Calu3 (cell line): ENCODE data around the gene IGF2BP1. TPM values are rescaled to one million over a fixed set of nuclear protein-coding genes. Genes with fewer than 3 reads are reported as not detected.

Experiments
- BruUV-seq: library from RNA; stranded (reverse); fragments of 400-500 nt; replicated peaks from 2 replicates; lab custom pipeline; 2021; lab: Mats Ljungman, UMichigan
- CTCF ChIA-PET: fragments of 300-600 bp; sonication (Branson Sonifier 250); formaldehyde crosslinking; loops from one replicate; lab custom pipeline; 2022; ENCODE audit warnings: antibody characterized with exemption; lab: Charles Lee
- DNase-seq: peaks from one replicate; pipeline ENCODE4 v3.0.0; 2022
- H3K27ac Mint-ChIP-seq: one replicate; pipeline ENCODE4 v1.8.0; 2022; ENCODE audit warnings: mixed read lengths; ENCODE audit not compliant: unreplicated experiment
- H3K27me3 Mint-ChIP-seq: one replicate; pipeline ENCODE4 v1.8.0; 2022; ENCODE audit warnings: mixed read lengths; ENCODE audit not compliant: unreplicated experiment
- H3K36me3 Mint-ChIP-seq: one replicate; pipeline ENCODE4 v1.8.0; 2022; ENCODE audit warnings: mild to moderate bottlenecking, moderate library complexity, mixed read lengths; ENCODE audit not compliant: insufficient read depth, unreplicated experiment
- H3K4me1 Mint-ChIP-seq: one replicate; pipeline ENCODE4 v1.8.0; 2022; ENCODE audit warnings: mild to moderate bottlenecking, low read depth, mixed read lengths; ENCODE audit not compliant: unreplicated experiment
- H3K4me3 Mint-ChIP-seq: one replicate; pipeline ENCODE4 v1.8.0; 2022; ENCODE audit warnings: mild to moderate bottlenecking, low read depth, moderate library complexity, mixed read lengths; ENCODE audit not compliant: unreplicated experiment
- H3K9me3 Mint-ChIP-seq: one replicate; pipeline ENCODE4 v1.8.0; 2022; ENCODE audit warnings: low read depth, mixed read lengths; ENCODE audit not compliant: unreplicated experiment
- CTCF ChIP-seq: fragments of 200-600 bp; IDR thresholded peaks from one replicate; pipeline ENCODE4 v1.8.0; 2022; ENCODE audit warnings: antibody characterized with exemption; ENCODE audit not compliant: unreplicated experiment
- intact Hi-C: fragments of 100-400 bp; cut with micrococcal nuclease; formaldehyde crosslinking; loops from one replicate; pipeline ENCODE4 v1.10.0; 2022; ENCODE audit not compliant: unreplicated experiment
- total RNA-seq: library from RNA; stranded (reverse); gene quantifications from 2 replicates; pipeline ENCODE4 v1.2.3, GENCODE V29; 2022

The IGF2BP1 gene
- total RNA-seq, 1 experiment from 2014 or later: 17.6 TPM

- H3K4me1 Mint-ChIP-seq: peaks cover 8% of the 10 kb centered on the region
- CTCF ChIA-PET: no interaction called here
- BruUV-seq: no TSS peak
Observed at GRCh38 chr17:49085565-49086315, 88.6 kb downstream of the IGF2BP1 start.

GRCh38 chr17:49086316-49086605 is 89.1 kb downstream of the IGF2BP1 start:
- intact Hi-C loops: no loop called here
- H3K27ac Mint-ChIP-seq: no peak overlapping the region
- H3K36me3 Mint-ChIP-seq: no peaks in the 10 kb centered on the region
- peaks cover 8% of the 10 kb centered on the region for H3K4me1 Mint-ChIP-seq
- no peak overlapping the region for H3K4me3 Mint-ChIP-seq
- no peak for TF ChIP-seq CTCF
- H3K9me3 Mint-ChIP-seq: peaks cover 13% of the 10 kb centered on the region
- no peak for DNase-seq
- peaks cover 24% of the 10 kb centered on the region for H3K27me3 Mint-ChIP-seq
- CTCF ChIA-PET: no interaction called here
- BruUV-seq: no TSS peak

More at GRCh38 chr17:49085565-49086315, 88.6 kb downstream of the IGF2BP1 start:
- no peak overlapping the region for H3K27ac Mint-ChIP-seq
- no peak overlapping the region for H3K4me3 Mint-ChIP-seq
- DNase-seq: no peak
- peaks cover 8% of the 10 kb centered on the region for H3K9me3 Mint-ChIP-seq
- H3K27me3 Mint-ChIP-seq: peaks cover 24% of the 10 kb centered on the region
- intact Hi-C loops: no loop called here
- TF ChIP-seq CTCF: no peak
- no peaks in the 10 kb centered on the region for H3K36me3 Mint-ChIP-seq

- no peak overlapping the region for H3K4me3 Mint-ChIP-seq
- CTCF ChIA-PET: no interaction called here
- no peak overlapping the region for H3K27ac Mint-ChIP-seq
- no TSS peak for BruUV-seq
- no peak for DNase-seq
- TF ChIP-seq CTCF: no peak
- no peaks in the 10 kb centered on the region for H3K36me3 Mint-ChIP-seq
- intact Hi-C loops: no loop called here
- H3K9me3 Mint-ChIP-seq: peaks cover 13% of the 10 kb centered on the region
- H3K27me3 Mint-ChIP-seq: peaks cover 24% of the 10 kb centered on the region
- H3K4me1 Mint-ChIP-seq: peaks cover 8% of the 10 kb centered on the region
Observed at GRCh38 chr17:49086649-49087048, 89.5 kb downstream of the IGF2BP1 start.

GRCh38 chr17:49089094-49089493 is 91.9 kb downstream of the IGF2BP1 start:
- CTCF ChIA-PET: interaction anchor here (0.9 kb wide), 1 partner anchor 20 kb away, joined by 4 read pairs; no protein-coding TSS in a partner anchor
- TF ChIP-seq CTCF: no peak
- no TSS peak for BruUV-seq

More at GRCh38 chr17:49089094-49089493, 91.9 kb downstream of the IGF2BP1 start:
- Mint-ChIP-seq H3K36me3 (no peaks in the 10 kb centered on the region), H3K4me1 (peaks cover 8% of the 10 kb centered on the region), H3K27ac (no peak overlapping the region), H3K9me3 (peaks cover 15% of the 10 kb centered on the region), H3K4me3 (no peak overlapping the region), H3K27me3 (peaks cover 24% of the 10 kb centered on the region)
- DNase-seq: no peak
- intact Hi-C loops: no loop called here
